GM19025 (cell line): ENCODE measurements around the gene TNS2.
A peak's percentile ranks its signal among the peaks of the same experiment; 100 is the strongest.

Experiments used
- ATAC-seq: cut with Tn5 transposase; IDR thresholded peaks from one replicate; pipeline ENCODE4 v1.9.1; 2021; ENCODE audit warnings: mild to moderate bottlenecking, low read depth, moderate library complexity; ENCODE audit not compliant: unreplicated experiment

TNS2 gene

DNA sequence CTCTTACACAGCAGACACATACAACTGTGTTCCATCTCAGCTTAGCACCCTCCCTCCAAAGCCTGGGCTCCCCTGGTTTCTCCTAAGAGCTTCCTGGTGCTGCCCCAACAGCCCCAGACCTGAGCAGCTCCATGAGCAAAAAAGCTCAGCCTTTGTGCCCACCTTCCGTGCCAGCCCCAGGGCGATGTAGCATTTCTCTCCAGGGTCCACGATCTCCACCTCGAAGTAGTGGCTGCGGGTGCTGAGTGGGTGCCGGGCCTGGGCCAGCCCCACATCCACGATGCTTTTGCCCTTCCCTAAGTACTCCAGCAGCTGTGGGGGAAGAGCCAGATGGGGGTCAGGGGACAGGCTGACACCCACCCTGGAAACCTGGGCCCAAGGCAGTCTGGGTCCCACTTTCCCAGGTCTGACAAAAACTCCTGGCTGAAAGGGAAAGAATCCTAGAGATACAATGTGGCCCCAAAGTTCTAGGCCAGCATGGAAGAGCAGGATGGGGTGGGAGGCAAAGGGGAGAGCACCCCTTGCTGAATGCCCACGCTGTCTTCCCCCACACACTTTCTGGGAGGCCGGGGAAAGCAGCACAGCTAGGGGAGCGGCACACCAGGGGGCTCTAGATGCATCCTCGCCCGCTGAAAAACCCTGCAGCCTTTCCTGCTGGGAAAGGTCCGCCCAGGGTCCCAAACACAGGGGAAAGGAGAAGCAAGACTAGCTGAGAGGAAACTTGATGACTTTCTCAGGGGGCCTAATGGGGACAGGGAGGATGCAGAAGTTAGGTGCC lies 18.3 kb downstream of the TNS2 start:
- ATAC-seq = no peak

GRCh38 chr12:53068811-53069585 lies 19.1 kb downstream of the TNS2 start:
- ATAC-seq = no peak

GRCh38 chr12:53069621-53070410 lies 20.0 kb downstream of the TNS2 start:
- no peak for ATAC-seq

DNA sequence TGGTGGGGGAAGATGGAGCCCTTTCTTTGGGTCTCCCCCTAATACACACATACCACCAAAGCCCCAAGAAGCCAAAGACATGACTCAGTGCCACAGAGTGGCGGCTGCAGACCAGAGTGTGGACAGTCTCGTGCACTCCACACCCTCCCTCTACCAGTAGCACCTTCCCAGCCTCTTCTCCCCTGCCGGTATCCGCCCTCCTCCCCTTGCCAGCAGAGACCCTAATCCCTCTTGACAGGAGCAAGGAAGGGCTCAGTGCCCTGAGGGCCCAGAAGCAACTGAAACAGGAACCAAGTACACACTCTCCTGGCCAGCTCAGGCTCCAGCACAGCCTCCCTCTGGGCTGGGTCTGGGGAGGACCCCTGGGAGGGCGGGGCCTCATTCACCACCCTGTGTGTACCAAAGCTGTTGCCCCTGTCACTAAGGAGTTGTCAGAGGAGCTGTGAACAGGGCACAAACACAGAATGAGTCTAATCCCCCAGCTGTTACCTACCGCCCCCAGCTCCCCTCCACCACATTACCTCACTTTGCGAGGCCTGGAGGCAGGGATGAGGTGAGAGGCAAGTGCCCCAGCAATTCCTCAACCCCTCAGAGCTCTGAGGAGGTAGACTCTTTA lies 21.1 kb downstream of the TNS2 start:
- ATAC-seq = no peak

DNA sequence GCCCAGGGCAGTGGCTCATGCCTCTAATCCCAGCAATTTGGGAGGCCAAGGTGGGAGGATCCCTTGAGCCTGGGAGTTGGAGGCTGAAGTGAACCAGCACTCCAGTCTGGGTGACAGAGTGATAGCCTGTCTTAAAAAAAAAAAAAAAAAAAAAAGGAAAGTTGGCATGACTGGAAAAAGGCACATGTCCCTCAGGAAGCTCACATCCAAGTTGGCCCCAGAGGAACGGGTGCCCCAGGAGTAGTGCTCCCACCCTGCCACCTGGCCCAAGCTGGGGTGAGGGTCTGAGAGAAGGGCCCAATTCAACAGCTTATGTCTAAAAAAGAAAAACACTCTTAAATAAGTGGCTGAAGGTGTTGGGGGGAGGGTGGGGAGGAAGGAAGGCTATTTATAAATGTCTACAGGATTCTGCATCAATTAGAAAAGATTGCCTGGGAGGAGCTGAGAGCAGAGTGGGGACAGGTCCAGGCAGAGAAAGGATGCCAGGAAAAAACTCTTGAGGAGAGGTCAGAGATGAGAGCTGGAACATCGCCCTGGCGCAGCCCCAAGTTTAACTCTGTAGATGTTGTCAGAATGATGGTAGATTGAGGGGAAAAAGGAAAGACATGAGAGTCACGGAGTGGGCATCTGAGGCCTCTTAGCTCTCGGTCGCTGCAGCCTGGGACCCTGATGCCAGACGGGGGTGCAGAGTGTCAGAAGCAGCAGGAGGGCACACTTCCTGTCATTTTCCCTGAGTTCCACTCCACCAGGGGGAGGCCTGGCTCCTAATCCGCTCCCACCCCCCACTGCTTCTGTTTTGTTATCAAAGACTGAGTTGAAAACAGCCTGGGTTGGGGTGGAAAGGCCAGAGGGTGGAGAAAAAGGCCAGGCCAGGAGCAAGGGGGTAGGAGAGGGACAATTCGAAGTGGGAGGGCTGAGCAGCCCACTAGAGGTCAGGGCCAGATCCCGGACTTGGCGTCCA lies 22.0 kb downstream of the TNS2 start:
- ATAC-seq = no peak

GRCh38 chr12:53073881-53074280 lies 24.0 kb downstream of the TNS2 start:
- ATAC-seq = no peak

- ATAC-seq = no peak
Measured at GRCh38 chr12:53074283-53074998, 24.6 kb downstream of the TNS2 start.

- no peak for ATAC-seq
Measured at GRCh38 chr12:53074999-53075370, 25.1 kb downstream of the TNS2 start.

GRCh38 chr12:53076461-53076860 lies 26.6 kb downstream of the TNS2 start:
- ATAC-seq = no peak

GRCh38 chr12:53077030-53077429 lies 27.2 kb downstream of the TNS2 start:
- ATAC-seq = no peak

- ATAC-seq = no peak
Measured at GRCh38 chr12:53078425-53079225, 28.8 kb downstream of the TNS2 start.

GRCh38 chr12:53079226-53080117 lies 29.6 kb downstream of the TNS2 start, which contains the start of gene SPRYD3:
SPRYD3 (minus strand) TSS chr12:53079390; CDS start chr12:53079333, 57 bp downstream.
- ATAC-seq = peak; percentile 98

- ATAC-seq = no peak
Measured at GRCh38 chr12:53082637-53083175, 32.8 kb downstream of the TNS2 start.

DNA sequence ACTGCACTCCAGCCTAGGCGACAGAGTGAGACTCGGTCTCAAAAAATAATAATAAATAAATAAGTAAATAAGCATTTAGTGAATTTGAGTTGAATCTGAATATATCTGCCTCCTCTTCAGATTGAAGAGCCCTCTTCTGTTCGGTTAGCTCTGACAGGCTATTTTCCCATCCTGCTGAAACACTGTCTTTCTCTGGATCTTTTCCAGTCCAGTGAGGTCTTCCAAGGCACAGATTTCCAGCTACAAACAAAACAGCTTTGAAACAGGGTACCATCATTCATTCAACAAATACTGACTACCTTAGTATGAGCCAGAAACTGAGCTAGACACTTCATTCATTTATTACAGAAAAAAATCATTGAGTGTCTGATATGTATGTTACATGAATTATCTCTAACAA lies 36.5 kb downstream of the TNS2 start:
- no peak for ATAC-seq

DNA sequence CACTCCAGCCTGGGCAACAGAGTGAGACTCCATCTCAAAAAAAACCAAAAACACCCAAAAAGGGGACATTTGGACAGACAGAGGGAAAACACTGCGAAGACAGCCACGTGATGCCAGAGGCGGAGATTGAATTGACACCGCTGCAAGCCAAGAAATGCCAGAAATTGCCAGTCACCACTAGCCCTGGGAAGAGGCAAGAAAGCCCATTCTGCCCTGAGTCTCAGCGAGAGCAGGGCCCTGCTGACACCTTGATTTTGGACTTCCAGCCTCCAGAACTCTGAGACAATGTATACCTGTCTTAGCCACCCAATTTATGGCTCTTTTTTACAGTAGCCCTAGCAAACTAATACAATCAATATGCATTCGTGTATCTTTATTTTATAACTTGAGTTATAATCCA lies 40.2 kb downstream of the TNS2 start:
- no peak for ATAC-seq

DNA sequence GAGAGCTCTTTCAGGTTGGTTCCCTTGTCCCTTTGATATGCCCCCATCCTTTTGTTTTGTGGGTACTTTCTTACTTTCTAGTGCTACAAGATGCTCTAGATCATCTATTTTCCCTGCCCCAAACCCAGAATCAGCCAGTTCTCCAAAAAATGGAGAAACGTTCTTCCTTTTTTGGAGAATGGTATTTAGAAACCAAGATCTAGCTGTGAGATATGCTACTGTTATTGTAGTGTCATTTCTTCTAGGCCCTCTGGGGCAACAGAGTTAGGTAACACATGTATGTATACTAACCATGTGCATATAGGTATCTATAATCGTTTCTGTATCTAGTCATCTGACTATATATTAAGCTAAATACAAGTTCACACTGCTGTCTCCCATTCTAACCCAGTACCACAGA lies 40.7 kb downstream of the TNS2 start:
- no peak for ATAC-seq

- ATAC-seq = no peak
Measured at GRCh38 chr12:53091756-53092155, 41.9 kb downstream of the TNS2 start.
